ENCODE results near the gene OSBPL10. TPM values are rescaled to one million over a fixed set of nuclear protein-coding genes. Genes with fewer than 3 reads are reported as not detected.

Gene OSBPL10
- total and polyA plus RNA-seq, 2 donors, result 58.0 to 62.4 TPM

DNA sequence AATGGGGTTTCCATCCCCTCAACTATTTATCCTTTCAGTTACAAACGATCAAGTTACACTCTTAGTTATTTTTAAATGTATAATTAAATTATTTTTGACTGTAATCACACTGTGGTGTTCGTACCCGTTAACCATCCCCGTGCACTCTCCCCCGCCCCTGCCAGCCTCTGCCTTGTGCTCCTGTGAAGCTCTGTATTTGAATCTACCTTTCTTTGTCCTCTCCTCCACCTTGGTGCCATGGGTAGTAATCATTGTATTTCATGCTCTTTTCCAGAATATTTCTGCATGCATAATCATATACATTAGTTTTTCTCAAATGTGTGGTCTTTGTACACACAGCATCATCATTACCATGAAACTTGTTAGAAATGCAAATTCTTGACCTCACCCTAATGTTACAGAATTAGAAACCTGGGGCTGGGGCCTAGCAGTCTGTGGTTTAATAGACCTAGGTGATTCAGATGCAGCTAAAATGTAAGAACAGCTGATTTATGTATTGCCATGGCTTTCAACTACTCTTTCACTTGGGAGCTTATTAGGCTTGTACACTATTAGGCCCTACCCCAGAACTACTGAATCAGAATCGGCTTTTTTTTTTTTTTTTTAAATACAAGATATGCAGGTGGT, 356.9 kb downstream of the OSBPL10 start:
- no peak overlapping the region for H3K4me3 ChIP-seq (ENCODE audit: low read depth, low read length)
- no peaks in the 10 kb centered on the region for H3K4me1 ChIP-seq (ENCODE audit: insufficient read depth)
- no peaks in the 10 kb centered on the region for H3K36me3 ChIP-seq (ENCODE audit: insufficient read depth)
- WGBS, result 97% methylated on average over 6 of the region's 6 CpGs
- no peak for DNase-seq (ENCODE audit: extremely low spot score)
- no peak overlapping the region for H3K27ac ChIP-seq (ENCODE audit: low read depth)

DNA sequence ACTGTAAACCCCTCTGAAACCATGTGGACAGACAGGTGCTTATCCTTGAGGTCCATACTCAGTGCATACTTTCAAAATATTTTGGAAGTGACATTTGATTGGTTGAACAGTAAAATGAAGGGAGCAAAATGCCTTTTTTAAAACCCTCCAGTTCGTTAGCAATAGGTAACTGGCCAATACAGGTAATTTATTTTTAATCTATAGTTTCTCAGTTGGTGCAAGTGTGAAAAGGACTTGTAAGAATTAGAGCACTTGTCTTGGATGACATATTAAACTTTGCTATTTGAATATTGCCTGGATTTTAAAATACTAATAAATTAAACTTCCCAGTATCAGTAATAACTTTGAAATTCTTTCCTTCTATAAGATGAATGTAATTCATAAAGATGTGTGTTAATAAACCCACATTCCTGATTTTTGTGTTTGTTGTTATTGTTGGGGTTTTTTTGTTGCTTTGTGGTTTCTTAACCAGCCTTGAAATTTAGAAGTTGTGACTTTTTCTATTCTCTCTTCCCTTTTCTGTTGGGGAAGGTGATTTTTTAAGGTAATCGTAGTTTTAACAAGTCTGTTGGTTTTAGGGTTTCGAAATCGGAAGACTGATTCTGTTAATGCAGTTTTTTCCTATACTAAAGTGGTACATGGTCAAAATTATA, 358.3 kb downstream of the OSBPL10 start:
- WGBS, result 96% methylated on average over 4 of the region's 4 CpGs
- no peaks in the 10 kb centered on the region for H3K36me3 ChIP-seq (ENCODE audit: insufficient read depth)

GRCh38 chr3:31621314-31621713, 359.7 kb downstream of the OSBPL10 start:
- Histone ChIP-seq H3K36me3 (ENCODE audit: insufficient read depth) (no peaks in the 10 kb centered on the region), H3K27ac (ENCODE audit: low read depth) (no peak overlapping the region), H3K4me3 (ENCODE audit: low read depth, low read length) (no peak overlapping the region), H3K4me1 (ENCODE audit: insufficient read depth) (no peaks in the 10 kb centered on the region)
- WGBS, result 68% methylated on average over 3 of the region's 3 CpGs
- DNase-seq (ENCODE audit: extremely low spot score), result no peak

More for the DNA sequence above, 358.3 kb downstream of the OSBPL10 start:
- no peaks in the 10 kb centered on the region for H3K4me1 ChIP-seq (ENCODE audit: insufficient read depth)
- no peak for DNase-seq (ENCODE audit: extremely low spot score)
- H3K27ac ChIP-seq (ENCODE audit: low read depth), result no peak overlapping the region
- H3K4me3 ChIP-seq (ENCODE audit: low read depth, low read length), result no peak overlapping the region

DNA sequence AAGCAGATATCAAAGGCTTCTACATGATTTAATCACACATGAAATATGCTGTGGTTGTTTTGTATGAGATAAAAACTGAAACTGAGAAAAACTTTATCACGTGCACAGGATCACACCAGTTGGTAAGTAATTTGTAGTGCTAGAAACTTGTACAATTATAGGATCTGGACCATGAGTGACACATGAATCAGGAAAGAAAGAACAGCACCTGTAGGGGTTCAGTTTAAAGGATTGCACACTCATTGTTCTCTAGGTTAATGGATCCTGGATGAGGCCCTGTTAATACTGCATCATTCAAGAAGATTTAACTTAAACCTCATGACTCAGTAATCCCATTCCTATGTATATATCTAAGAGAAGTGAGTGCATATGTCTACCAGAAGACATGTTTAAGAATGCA, 360.4 kb downstream of the OSBPL10 start:
- Histone ChIP-seq H3K36me3 (ENCODE audit: insufficient read depth) (no peaks in the 10 kb centered on the region), H3K4me1 (ENCODE audit: insufficient read depth) (no peaks in the 10 kb centered on the region), H3K4me3 (ENCODE audit: low read depth, low read length) (no peak overlapping the region), H3K27ac (ENCODE audit: low read depth) (no peak overlapping the region)
- WGBS, result 92% methylated on average over 1 of the region's 1 CpG
- no peak for DNase-seq (ENCODE audit: extremely low spot score)

GRCh38 chr3:31616711-31617110, 364.4 kb downstream of the OSBPL10 start:
- 96% methylated on average over 2 of the region's 2 CpGs for WGBS
- Histone ChIP-seq H3K36me3 (ENCODE audit: insufficient read depth) (no peaks in the 10 kb centered on the region), H3K4me1 (ENCODE audit: insufficient read depth) (no peaks in the 10 kb centered on the region), H3K4me3 (ENCODE audit: low read depth, low read length) (no peak overlapping the region), H3K27ac (ENCODE audit: low read depth) (no peak overlapping the region)
- DNase-seq (ENCODE audit: extremely low spot score), result no peak

DNA sequence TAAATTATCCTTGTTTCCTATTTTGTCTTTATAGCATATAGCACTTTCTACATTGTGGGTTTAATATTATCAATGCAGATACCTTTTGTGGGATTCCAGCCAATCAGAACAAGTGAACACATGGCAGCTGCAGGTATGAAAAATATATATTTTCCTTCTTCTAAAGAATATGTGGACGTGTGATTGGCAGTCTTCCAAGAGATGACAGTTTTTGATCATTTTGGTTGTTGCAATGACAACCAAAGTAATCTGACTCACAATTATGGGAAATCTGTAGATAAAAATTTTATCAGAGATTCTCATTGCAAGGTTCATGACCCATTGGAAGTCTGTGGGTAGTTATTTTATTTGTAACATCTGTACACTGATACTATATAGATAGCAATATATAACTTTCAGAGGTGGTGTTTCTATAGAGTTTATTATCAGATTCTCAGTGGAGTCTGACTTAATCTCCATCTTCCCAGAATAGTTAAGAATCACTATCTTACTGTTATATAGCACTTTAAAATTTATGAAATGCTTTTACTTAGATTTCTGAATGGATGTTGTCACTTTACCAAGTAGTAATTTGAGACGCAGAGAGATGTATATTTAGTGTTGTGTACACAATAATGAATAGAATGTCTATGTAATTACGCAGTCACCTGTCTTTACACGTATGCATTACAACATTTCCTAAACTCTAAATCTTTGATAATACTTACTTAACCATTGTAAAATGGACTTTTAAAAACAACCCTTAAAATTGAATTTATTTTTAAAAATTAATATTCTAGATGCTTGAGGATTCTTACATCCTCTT, 365.8 kb downstream of the OSBPL10 start:
- Histone ChIP-seq H3K4me1 (ENCODE audit: insufficient read depth) (no peaks in the 10 kb centered on the region), H3K4me3 (ENCODE audit: low read depth, low read length) (no peak overlapping the region), H3K36me3 (ENCODE audit: insufficient read depth) (no peaks in the 10 kb centered on the region), H3K27ac (ENCODE audit: low read depth) (no peak overlapping the region)
- WGBS, result 85% methylated on average over 4 of the region's 4 CpGs
- no peak for DNase-seq (ENCODE audit: extremely low spot score)

- Histone ChIP-seq H3K4me1 (ENCODE audit: insufficient read depth) (no peaks in the 10 kb centered on the region), H3K4me3 (ENCODE audit: low read depth, low read length) (no peak overlapping the region), H3K36me3 (ENCODE audit: insufficient read depth) (no peaks in the 10 kb centered on the region), H3K27ac (ENCODE audit: low read depth) (no peak overlapping the region)
- DNase-seq (ENCODE audit: extremely low spot score), result no peak
- WGBS, result 78% methylated on average over 5 of the region's 5 CpGs
These were observed 366.7 kb downstream of the OSBPL10 start for GRCh38 chr3:31614162-31614921.

GRCh38 chr3:31613654-31614053, 367.4 kb downstream of the OSBPL10 start:
- no peaks in the 10 kb centered on the region for H3K4me1 ChIP-seq (ENCODE audit: insufficient read depth)
- 50% methylated on average over 4 of the region's 4 CpGs for WGBS
- H3K36me3 ChIP-seq (ENCODE audit: insufficient read depth), result no peaks in the 10 kb centered on the region
- H3K4me3 ChIP-seq (ENCODE audit: low read depth, low read length), result no peak overlapping the region
- no peak overlapping the region for H3K27ac ChIP-seq (ENCODE audit: low read depth)
- DNase-seq (ENCODE audit: extremely low spot score), result no peak

DNA sequence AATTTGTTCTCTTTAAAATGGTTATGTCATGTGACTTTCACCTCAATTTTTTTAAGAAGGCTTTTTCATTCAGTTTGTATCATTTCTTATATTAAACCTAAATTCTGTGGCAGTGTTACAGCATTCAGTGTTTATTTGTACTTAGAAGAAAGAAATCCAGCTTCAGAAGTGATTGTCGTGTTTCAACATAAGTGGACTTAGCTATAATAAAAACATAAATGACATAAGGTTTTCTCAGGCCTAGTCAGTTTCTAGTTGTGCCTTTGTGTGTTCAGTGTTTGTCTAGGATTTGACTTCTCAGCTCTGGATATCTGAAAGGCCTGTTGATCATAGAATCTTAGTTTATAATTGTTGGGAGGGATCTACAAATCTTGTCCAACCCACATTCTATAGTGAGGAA, 367.9 kb downstream of the OSBPL10 start:
- WGBS, result 52% methylated on average over 1 of the region's 1 CpG
- H3K27ac ChIP-seq (ENCODE audit: low read depth), result no peak overlapping the region
- H3K4me3 ChIP-seq (ENCODE audit: low read depth, low read length), result no peak overlapping the region
- no peaks in the 10 kb centered on the region for H3K4me1 ChIP-seq (ENCODE audit: insufficient read depth)
- H3K36me3 ChIP-seq (ENCODE audit: insufficient read depth), result no peaks in the 10 kb centered on the region
- no peak for DNase-seq (ENCODE audit: extremely low spot score)

Other genes with a start within 250 kb of the OSBPL10 start
- 9.6 TPM for gene ZNF860, start 488 bp upstream of the OSBPL10 start, total RNA-seq
- 2.4 TPM for gene ZNF860, start 488 bp upstream of the OSBPL10 start, polyA plus RNA-seq
- 63.3 TPM for gene GPD1L, start 125.4 kb upstream of the OSBPL10 start, total RNA-seq
- gene GPD1L, start 125.4 kb upstream of the OSBPL10 start, polyA plus RNA-seq, result 61.0 TPM

Data from urinary bladder (tissue), 4 donors.